Sigmoid colon (tissue), 3 donors: ENCODE measurements around the gene HOXD3.

Experiments
- CTCF ChIP-seq, 4 experiments: fragments of 450-650 bp in 3 of 4; fragments of 200-600 bp in 1 of 4; IDR thresholded peaks; one replicate each; pipeline ENCODE4 v1.5.1; 2016 to 2019; ENCODE audit warnings: antibody characterized with exemption in 4 of 4, mild to moderate bottlenecking in 3 of 4, moderate library complexity in 2 of 4
- POLR2A ChIP-seq, 2 donors: fragments of 450-650 bp; IDR thresholded peaks; one replicate each; pipeline ENCODE4 v1.6.1; 2016; ENCODE audit warnings: antibody characterized with exemption in 2 of 2, mild to moderate bottlenecking in 2 of 2, moderate library complexity in 2 of 2

GRCh38 chr2:176129813-176130146, 27.3 kb upstream of the HOXD3 start:
- TF ChIP-seq POLR2A (IDR thresholded peaks at IDR 0.05) (no peak), CTCF (IDR thresholded peaks at IDR 0.05) (no peak)
